ENCODE results near the gene CDK2AP2.
"Not testable (repeated sequence)": the region's sequence is repeated elsewhere in the genome, so short reads cannot be mapped to it uniquely, and the experiment has no call there.

The CDK2AP2 gene

GRCh38 chr11:67511558-67511957, 3.6 kb upstream of the CDK2AP2 start:
- not testable (repeated sequence) for H3K9ac ChIP-seq (ENCODE audit: low read length in 2 of 2)

GRCh38 chr11:67510023-67510345, 2.0 kb upstream of the CDK2AP2 start:
- peaks cover 33% of the 10 kb centered on the region for H3K4me1 ChIP-seq (ENCODE audit: control insufficient read depth, insufficient read depth, low read length)
- no peaks in the 10 kb centered on the region for H3K9me3 ChIP-seq (ENCODE audit: control insufficient read depth in 2 of 2, low read length in 2 of 2)
- H3K36me3 ChIP-seq (ENCODE audit: control insufficient read depth in 2 of 2, insufficient read depth in 2 of 2, low read length in 2 of 2): no peaks in the 10 kb centered on the region
- no peak overlapping the region for H3K27ac ChIP-seq (ENCODE audit: low read length)
- H3K9ac ChIP-seq (ENCODE audit: low read length in 2 of 2): no peak overlapping the region
- H3K4me3 ChIP-seq (ENCODE audit: low read length in 2 of 2): no peak overlapping the region
- H3K27me3 ChIP-seq (ENCODE audit: control insufficient read depth in 1 of 2, insufficient read depth in 2 of 2, low read length in 2 of 2): peaks cover under 1 to 3% of the 10 kb centered on the region in 2 donors

More at GRCh38 chr11:67511558-67511957, 3.6 kb upstream of the CDK2AP2 start:
- not testable (repeated sequence) for H3K4me3 ChIP-seq (ENCODE audit: low read length in 2 of 2); H3K36me3 ChIP-seq (ENCODE audit: control insufficient read depth in 2 of 2, insufficient read depth in 2 of 2, low read length in 2 of 2); H3K27ac ChIP-seq (ENCODE audit: low read length); H3K9me3 ChIP-seq (ENCODE audit: control insufficient read depth in 2 of 2, low read length in 2 of 2); H3K27me3 ChIP-seq (ENCODE audit: control insufficient read depth in 1 of 2, insufficient read depth in 2 of 2, low read length in 2 of 2)
- peaks cover 19% of the 10 kb centered on the region for H3K4me1 ChIP-seq (ENCODE audit: control insufficient read depth, insufficient read depth, low read length)

- peak overlapping the region; percentile 85 to 93 for H3K9ac ChIP-seq (ENCODE audit: low read length in 2 of 2)
- peak overlapping the region; percentile 83 to 86 for H3K4me3 ChIP-seq (ENCODE audit: low read length in 2 of 2)
- H3K36me3 ChIP-seq (ENCODE audit: control insufficient read depth in 2 of 2, insufficient read depth in 2 of 2, low read length in 2 of 2): no peaks in the 10 kb centered on the region
- peaks cover 0 to 12% of the 10 kb centered on the region in 2 donors for H3K27me3 ChIP-seq (ENCODE audit: control insufficient read depth in 1 of 2, insufficient read depth in 2 of 2, low read length in 2 of 2)
- no peaks in the 10 kb centered on the region for H3K9me3 ChIP-seq (ENCODE audit: control insufficient read depth in 2 of 2, low read length in 2 of 2)
- H3K4me1 ChIP-seq (ENCODE audit: control insufficient read depth, insufficient read depth, low read length): peaks cover 44% of the 10 kb centered on the region
- H3K27ac ChIP-seq (ENCODE audit: low read length): peak overlapping the region; percentile 97
Measured at GRCh38 chr11:67508486-67509121, 642 bp upstream of the CDK2AP2 start.

DNA sequence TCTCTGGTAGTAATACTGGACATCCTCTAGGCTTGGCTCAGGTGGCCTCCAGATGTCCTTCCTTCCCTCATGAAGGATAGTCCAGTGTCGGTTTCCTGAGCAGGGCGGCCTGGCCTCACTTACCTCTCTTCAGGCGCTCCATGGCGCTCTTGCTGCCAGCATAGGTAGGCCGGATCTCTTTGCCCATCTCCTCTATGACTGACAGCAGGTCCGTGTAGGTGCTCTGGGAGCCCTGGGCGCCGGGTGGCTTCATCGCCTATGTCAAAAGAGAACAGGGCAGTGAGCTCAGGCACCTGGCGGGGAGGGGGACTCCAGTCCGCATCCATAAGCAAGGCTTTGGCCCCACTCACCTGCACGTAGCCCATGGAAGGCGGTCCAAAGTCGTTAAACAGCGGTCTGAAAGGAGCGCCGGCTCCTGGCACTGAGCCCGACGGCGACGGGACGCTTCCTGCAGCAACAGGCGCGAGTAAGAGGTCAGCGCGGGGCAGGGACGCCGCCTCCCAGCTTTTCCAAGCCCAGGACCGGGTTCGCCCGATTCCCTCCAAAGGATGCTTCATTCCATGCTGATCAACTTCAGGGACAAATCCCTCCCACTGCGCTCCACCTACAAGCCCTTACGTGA, 609 bp downstream of the CDK2AP2 start:
- Histone ChIP-seq H3K27ac (ENCODE audit: low read length) (peak overlapping the region; percentile 97), H3K4me3 (ENCODE audit: low read length in 2 of 2) (peak overlapping the region; percentile 73 to 86), H3K9ac (ENCODE audit: low read length in 2 of 2) (peak overlapping the region; percentile 45 to 74), H3K36me3 (ENCODE audit: control insufficient read depth in 2 of 2, insufficient read depth in 2 of 2, low read length in 2 of 2) (no peaks in the 10 kb centered on the region), H3K27me3 (ENCODE audit: control insufficient read depth in 1 of 2, insufficient read depth in 2 of 2, low read length in 2 of 2) (peaks cover 5 to 24% of the 10 kb centered on the region in 2 donors), H3K9me3 (ENCODE audit: control insufficient read depth in 2 of 2, low read length in 2 of 2) (no peaks in the 10 kb centered on the region), H3K4me1 (ENCODE audit: control insufficient read depth, insufficient read depth, low read length) (peaks cover 45% of the 10 kb centered on the region)

DNA sequence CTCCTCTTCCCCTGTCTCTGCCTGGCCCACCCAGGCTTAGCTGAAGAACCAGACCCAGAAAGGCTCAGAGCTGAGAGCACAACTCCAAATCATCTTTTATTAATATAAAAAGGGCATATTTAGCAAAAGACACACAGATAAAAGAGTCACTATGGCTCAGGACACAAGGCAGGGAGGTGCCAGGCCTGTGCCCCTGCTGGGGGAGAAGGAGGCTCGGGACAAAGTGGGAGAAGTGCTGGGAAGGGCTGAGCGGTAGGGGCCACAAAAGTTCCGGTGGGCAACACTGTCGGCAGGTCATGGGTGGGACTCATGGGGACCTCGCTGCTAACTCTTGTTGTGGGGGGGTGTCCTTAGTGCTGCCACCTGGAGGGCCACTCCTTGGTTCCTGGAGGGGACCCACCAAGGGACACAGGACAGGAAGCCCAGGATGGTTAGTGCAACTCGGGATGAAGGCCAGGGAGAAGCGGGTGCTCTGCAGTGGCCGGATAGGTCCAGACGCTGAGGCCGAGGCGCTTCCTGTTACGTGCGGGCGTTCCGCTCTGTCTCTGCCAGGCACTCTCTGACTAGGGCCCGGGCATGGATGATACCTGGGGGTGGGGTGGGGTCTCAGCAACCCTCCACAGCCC, 1.4 kb downstream of the CDK2AP2 start:
- H3K27me3 ChIP-seq (ENCODE audit: control insufficient read depth in 1 of 2, insufficient read depth in 2 of 2, low read length in 2 of 2): peaks cover 7 to 29% of the 10 kb centered on the region in 2 donors
- peak overlapping the region; percentile 76 for H3K27ac ChIP-seq (ENCODE audit: low read length)
- no peaks in the 10 kb centered on the region for H3K9me3 ChIP-seq (ENCODE audit: control insufficient read depth in 2 of 2, low read length in 2 of 2)
- no peaks in the 10 kb centered on the region for H3K36me3 ChIP-seq (ENCODE audit: control insufficient read depth in 2 of 2, insufficient read depth in 2 of 2, low read length in 2 of 2)
- H3K4me3 ChIP-seq (ENCODE audit: low read length in 2 of 2): peak overlapping the region in 1 of 2 donors; percentile 71
- H3K4me1 ChIP-seq (ENCODE audit: control insufficient read depth, insufficient read depth, low read length): peaks cover 45% of the 10 kb centered on the region
- peak overlapping the region; percentile 13 to 21 for H3K9ac ChIP-seq (ENCODE audit: low read length in 2 of 2)

DNA sequence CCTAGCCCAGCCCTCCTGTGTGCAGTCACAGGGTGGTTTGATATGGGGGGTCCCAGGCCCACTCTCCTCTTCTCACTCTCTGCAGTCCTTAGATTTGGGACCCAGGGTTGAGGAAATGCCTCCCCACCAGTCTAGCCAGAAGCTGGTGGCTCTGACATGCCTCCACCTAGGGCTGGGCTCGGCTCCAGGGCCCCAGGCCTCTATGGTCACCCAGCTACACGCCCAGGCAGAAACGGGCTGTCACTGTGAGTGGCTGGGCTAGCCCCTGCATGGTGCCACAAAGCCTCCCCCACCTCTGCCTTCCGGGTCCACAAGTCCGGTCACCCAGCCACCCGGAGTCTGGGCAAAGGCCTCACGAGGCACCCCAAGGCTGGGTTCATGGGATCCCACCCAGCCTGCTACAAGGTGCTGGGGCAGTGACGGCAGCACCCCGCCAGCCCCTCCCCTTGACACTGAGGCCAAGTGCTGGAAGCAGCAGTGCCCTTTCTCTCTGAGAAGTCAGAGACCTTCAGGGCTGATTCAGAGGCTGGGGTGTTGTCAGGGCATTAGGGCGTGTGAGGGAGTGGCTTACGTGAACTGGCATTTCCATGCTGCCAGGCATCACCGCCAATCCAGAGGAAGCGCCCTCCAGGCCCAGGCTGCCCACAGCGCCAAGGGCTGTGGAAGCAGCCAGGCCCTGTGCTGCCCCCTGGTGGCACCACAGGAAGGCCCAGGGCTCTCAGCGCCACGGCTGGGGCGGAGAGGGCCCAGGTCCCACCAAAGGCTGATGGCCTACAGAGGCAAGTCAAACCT, 2.2 kb downstream of the CDK2AP2 start:
- H3K4me1 ChIP-seq (ENCODE audit: control insufficient read depth, insufficient read depth, low read length): peaks cover 45% of the 10 kb centered on the region
- H3K9ac ChIP-seq (ENCODE audit: low read length in 2 of 2): peak overlapping the region; percentile 30 to 47

DNA sequence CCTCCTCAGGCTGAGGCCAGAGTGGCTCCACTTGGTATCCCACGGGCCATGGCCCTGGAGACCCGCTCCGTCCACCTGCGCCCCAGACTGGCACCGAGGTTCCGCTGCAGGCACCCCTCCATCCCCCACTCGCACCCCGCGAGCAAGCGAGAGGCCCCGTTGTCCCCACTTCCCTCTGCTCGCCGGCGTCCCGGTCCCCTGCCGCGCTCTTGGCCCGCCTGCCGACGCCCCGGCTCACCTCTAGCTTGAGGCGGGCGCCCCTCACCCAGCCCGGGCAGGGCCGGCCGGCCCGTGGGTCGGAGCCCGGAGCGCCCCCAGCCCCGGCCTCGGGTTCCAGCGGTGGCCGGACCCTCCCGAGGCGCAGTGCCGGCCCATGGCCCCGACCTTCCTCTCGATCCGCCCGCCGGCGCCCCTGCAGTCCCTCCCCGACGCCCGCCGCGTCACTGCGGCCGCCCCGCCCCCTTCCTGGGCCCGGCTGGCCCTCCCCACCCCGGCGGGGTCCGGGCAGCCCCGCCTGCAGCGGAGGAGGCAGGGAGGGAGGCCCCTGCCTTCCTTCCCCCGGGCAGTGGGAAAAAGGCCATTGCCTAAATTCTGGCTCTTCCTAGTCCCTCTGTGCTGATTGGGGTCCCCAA, 2.9 kb downstream of the CDK2AP2 start, which contains the start of gene PITPNM1:
Gene PITPNM1, minus strand, starts transcription at position 414 of the 632 bp plus-strand sequence. CDS start 1,183 bp downstream, outside the sequence.
- peaks cover 45% of the 10 kb centered on the region for H3K4me1 ChIP-seq (ENCODE audit: control insufficient read depth, insufficient read depth, low read length)
- H3K36me3 ChIP-seq (ENCODE audit: control insufficient read depth in 2 of 2, insufficient read depth in 2 of 2, low read length in 2 of 2): no peaks in the 10 kb centered on the region
- H3K27ac ChIP-seq (ENCODE audit: low read length): peak within 1 kb of the TSS; percentile 76
- H3K4me3 ChIP-seq (ENCODE audit: low read length in 2 of 2): peak within 1 kb of the TSS; percentile 55 to 71
- no peaks in the 10 kb centered on the region for H3K9me3 ChIP-seq (ENCODE audit: control insufficient read depth in 2 of 2, low read length in 2 of 2)
- peak within 1 kb of the TSS; percentile 30 to 62 for H3K9ac ChIP-seq (ENCODE audit: low read length in 2 of 2)
- H3K27me3 ChIP-seq (ENCODE audit: control insufficient read depth in 1 of 2, insufficient read depth in 2 of 2, low read length in 2 of 2): peaks cover 7 to 29% of the 10 kb centered on the region in 2 donors

More for the DNA sequence above, 2.2 kb downstream of the CDK2AP2 start:
- peaks cover 7 to 29% of the 10 kb centered on the region in 2 donors for H3K27me3 ChIP-seq (ENCODE audit: control insufficient read depth in 1 of 2, insufficient read depth in 2 of 2, low read length in 2 of 2)
- no peaks in the 10 kb centered on the region for H3K9me3 ChIP-seq (ENCODE audit: control insufficient read depth in 2 of 2, low read length in 2 of 2)
- peak overlapping the region in 1 of 2 donors; percentile 71 for H3K4me3 ChIP-seq (ENCODE audit: low read length in 2 of 2)
- peak overlapping the region; percentile 76 for H3K27ac ChIP-seq (ENCODE audit: low read length)
- H3K36me3 ChIP-seq (ENCODE audit: control insufficient read depth in 2 of 2, insufficient read depth in 2 of 2, low read length in 2 of 2): no peaks in the 10 kb centered on the region

- Histone ChIP-seq H3K27me3 (ENCODE audit: control insufficient read depth in 1 of 2, insufficient read depth in 2 of 2, low read length in 2 of 2) (peaks cover 7 to 29% of the 10 kb centered on the region in 2 donors), H3K4me3 (ENCODE audit: low read length in 2 of 2) (peak overlapping the region; percentile 55 to 71), H3K4me1 (ENCODE audit: control insufficient read depth, insufficient read depth, low read length) (peaks cover 45% of the 10 kb centered on the region), H3K27ac (ENCODE audit: low read length) (no peak overlapping the region), H3K9ac (ENCODE audit: low read length in 2 of 2) (peak overlapping the region; percentile 28 to 62), H3K9me3 (ENCODE audit: control insufficient read depth in 2 of 2, low read length in 2 of 2) (no peaks in the 10 kb centered on the region), H3K36me3 (ENCODE audit: control insufficient read depth in 2 of 2, insufficient read depth in 2 of 2, low read length in 2 of 2) (no peaks in the 10 kb centered on the region)
Measured at GRCh38 chr11:67504005-67504949, 3.7 kb downstream of the CDK2AP2 start.

GRCh38 chr11:67503119-67504004, 4.6 kb downstream of the CDK2AP2 start:
- Histone ChIP-seq H3K4me3 (ENCODE audit: low read length in 2 of 2) (peak overlapping the region in 1 of 2 donors; percentile 71), H3K9ac (ENCODE audit: low read length in 2 of 2) (peak overlapping the region in 1 of 2 donors; percentile 28), H3K4me1 (ENCODE audit: control insufficient read depth, insufficient read depth, low read length) (peaks cover 39% of the 10 kb centered on the region), H3K27me3 (ENCODE audit: control insufficient read depth in 1 of 2, insufficient read depth in 2 of 2, low read length in 2 of 2) (peaks cover 7 to 29% of the 10 kb centered on the region in 2 donors), H3K36me3 (ENCODE audit: control insufficient read depth in 2 of 2, insufficient read depth in 2 of 2, low read length in 2 of 2) (peaks cover 0 to 2% of the 10 kb centered on the region in 2 donors), H3K27ac (ENCODE audit: low read length) (no peak overlapping the region), H3K9me3 (ENCODE audit: control insufficient read depth in 2 of 2, low read length in 2 of 2) (no peaks in the 10 kb centered on the region)
